Measurements from ENCODE around the gene INSC. TPM values are rescaled to one million over a fixed set of nuclear protein-coding genes. Genes with fewer than 3 reads are reported as not detected.

The INSC gene
- total RNA-seq, 2 donors from 2014 or later: 0.22 TPM; not detected in 1

DNA sequence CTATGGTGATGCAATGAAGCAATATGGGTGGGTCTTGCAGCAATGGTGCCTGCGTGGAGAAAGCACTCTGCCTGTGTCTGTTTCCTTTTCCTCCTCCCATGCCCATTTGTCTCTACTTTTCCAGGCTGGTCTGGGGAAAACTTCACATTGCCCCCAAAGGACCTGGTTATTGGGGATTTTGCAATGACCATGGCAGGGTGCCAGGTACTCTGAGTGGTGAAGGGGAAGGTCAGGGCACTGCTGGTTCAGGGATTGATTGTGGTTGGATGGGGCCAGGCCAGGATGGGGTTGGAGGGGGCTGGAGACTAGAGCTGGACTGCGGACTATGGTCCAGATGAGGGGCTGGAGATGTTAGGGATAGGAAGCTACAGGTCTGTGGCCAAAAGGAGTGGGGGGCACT, 92.1 kb downstream of the INSC start:
- ATAC-seq: no peak
- H3K4me3 Mint-ChIP-seq: no peak overlapping the region
- no peak for DNase-seq
- H3K27ac Mint-ChIP-seq: no peak overlapping the region
- peaks cover 6% of the 10 kb centered on the region for H3K4me1 Mint-ChIP-seq
- H3K9me3 ChIP-seq (ENCODE audit: control insufficient read depth, low read length, poor library complexity, severe bottlenecking): no peaks in the 10 kb centered on the region
- H3K27me3 Mint-ChIP-seq: peaks cover 21% of the 10 kb centered on the region
- no peaks in the 10 kb centered on the region for H3K36me3 Mint-ChIP-seq (ENCODE audit: low read depth)

GRCh38 chr11:15208378-15209222, 93.9 kb downstream of the INSC start:
- Mint-ChIP-seq H3K4me3 (no peak overlapping the region), H3K27ac (no peak overlapping the region), H3K27me3 (peaks cover 11% of the 10 kb centered on the region), H3K4me1 (peaks cover 6% of the 10 kb centered on the region), H3K36me3 (ENCODE audit: low read depth) (no peaks in the 10 kb centered on the region)
- DNase-seq: peak; percentile 37 to 68 (median 38)
- peak; percentile 92 for ATAC-seq
- H3K9me3 ChIP-seq (ENCODE audit: control insufficient read depth, low read length, poor library complexity, severe bottlenecking): no peaks in the 10 kb centered on the region

- H3K9me3 ChIP-seq (ENCODE audit: control insufficient read depth, low read length, poor library complexity, severe bottlenecking): no peaks in the 10 kb centered on the region
- no peak for DNase-seq
- H3K27ac Mint-ChIP-seq: no peak overlapping the region
- no peaks in the 10 kb centered on the region for H3K36me3 Mint-ChIP-seq (ENCODE audit: low read depth)
- peaks cover 23% of the 10 kb centered on the region for H3K27me3 Mint-ChIP-seq
- ATAC-seq: no peak
- no peak overlapping the region for H3K4me3 Mint-ChIP-seq
- H3K4me1 Mint-ChIP-seq: peaks cover 8% of the 10 kb centered on the region
Measured at GRCh38 chr11:15212876-15213275, 98.2 kb downstream of the INSC start.

GRCh38 chr11:15213471-15214231, 98.9 kb downstream of the INSC start:
- Mint-ChIP-seq H3K4me3 (no peak overlapping the region), H3K4me1 (peaks cover 8% of the 10 kb centered on the region), H3K27ac (no peak overlapping the region), H3K27me3 (peaks cover 23% of the 10 kb centered on the region), H3K36me3 (ENCODE audit: low read depth) (no peaks in the 10 kb centered on the region)
- H3K9me3 ChIP-seq (ENCODE audit: control insufficient read depth, low read length, poor library complexity, severe bottlenecking): no peaks in the 10 kb centered on the region
- DNase-seq: no peak
- ATAC-seq: no peak

DNA sequence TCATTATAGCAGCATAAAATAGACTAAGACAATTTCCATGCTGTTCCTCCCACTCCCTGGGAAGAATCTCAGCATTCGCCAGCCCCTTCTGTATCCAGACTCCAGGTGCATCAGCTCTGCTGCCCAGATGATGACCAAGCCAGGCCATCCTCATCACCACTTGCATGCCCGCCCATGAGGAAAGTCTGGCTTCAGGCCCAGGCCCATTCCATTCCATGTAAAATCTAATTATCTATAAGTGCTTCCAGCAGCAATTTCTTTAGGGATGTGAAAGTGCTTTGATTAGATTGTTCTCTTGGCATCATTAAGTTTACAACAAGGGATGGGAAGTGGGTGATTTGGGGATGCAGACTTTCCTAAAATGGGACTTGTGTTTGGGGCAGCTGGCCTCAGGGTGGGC, 100.3 kb downstream of the INSC start:
- Mint-ChIP-seq H3K27ac (no peak overlapping the region), H3K4me1 (peaks cover 5% of the 10 kb centered on the region), H3K36me3 (ENCODE audit: low read depth) (no peaks in the 10 kb centered on the region), H3K4me3 (no peak overlapping the region), H3K27me3 (peaks cover 22% of the 10 kb centered on the region)
- DNase-seq (no peak), ATAC-seq (no peak)
- H3K9me3 ChIP-seq (ENCODE audit: control insufficient read depth, low read length, poor library complexity, severe bottlenecking): no peaks in the 10 kb centered on the region

GRCh38 chr11:15216678-15217077, 102.0 kb downstream of the INSC start:
- peaks cover 12% of the 10 kb centered on the region for H3K27me3 Mint-ChIP-seq
- no peak for ATAC-seq
- no peaks in the 10 kb centered on the region for H3K9me3 ChIP-seq (ENCODE audit: control insufficient read depth, low read length, poor library complexity, severe bottlenecking)
- H3K4me1 Mint-ChIP-seq: peaks cover 2% of the 10 kb centered on the region
- DNase-seq: no peak
- H3K36me3 Mint-ChIP-seq (ENCODE audit: low read depth): no peaks in the 10 kb centered on the region
- no peak overlapping the region for H3K4me3 Mint-ChIP-seq
- H3K27ac Mint-ChIP-seq: no peak overlapping the region

- H3K27ac Mint-ChIP-seq: no peak overlapping the region
- ATAC-seq (no peak), DNase-seq (no peak)
- no peak overlapping the region for H3K4me3 Mint-ChIP-seq
- no peaks in the 10 kb centered on the region for H3K36me3 Mint-ChIP-seq (ENCODE audit: low read depth)
- H3K9me3 ChIP-seq (ENCODE audit: control insufficient read depth, low read length, poor library complexity, severe bottlenecking): no peaks in the 10 kb centered on the region
- H3K27me3 Mint-ChIP-seq: peaks cover 12% of the 10 kb centered on the region
- H3K4me1 Mint-ChIP-seq: peaks cover 2% of the 10 kb centered on the region
Measured at GRCh38 chr11:15217416-15217815, 102.7 kb downstream of the INSC start.

- no peak overlapping the region for H3K4me3 Mint-ChIP-seq
- ATAC-seq: no peak
- H3K4me1 Mint-ChIP-seq: no peaks in the 10 kb centered on the region
- no peak overlapping the region for H3K27ac Mint-ChIP-seq
- H3K36me3 Mint-ChIP-seq (ENCODE audit: low read depth): no peaks in the 10 kb centered on the region
- H3K27me3 Mint-ChIP-seq: peaks cover 11% of the 10 kb centered on the region
- H3K9me3 ChIP-seq (ENCODE audit: control insufficient read depth, low read length, poor library complexity, severe bottlenecking): no peaks in the 10 kb centered on the region
- DNase-seq: no peak
Measured at GRCh38 chr11:15222777-15223176, 108.1 kb downstream of the INSC start.

DNA sequence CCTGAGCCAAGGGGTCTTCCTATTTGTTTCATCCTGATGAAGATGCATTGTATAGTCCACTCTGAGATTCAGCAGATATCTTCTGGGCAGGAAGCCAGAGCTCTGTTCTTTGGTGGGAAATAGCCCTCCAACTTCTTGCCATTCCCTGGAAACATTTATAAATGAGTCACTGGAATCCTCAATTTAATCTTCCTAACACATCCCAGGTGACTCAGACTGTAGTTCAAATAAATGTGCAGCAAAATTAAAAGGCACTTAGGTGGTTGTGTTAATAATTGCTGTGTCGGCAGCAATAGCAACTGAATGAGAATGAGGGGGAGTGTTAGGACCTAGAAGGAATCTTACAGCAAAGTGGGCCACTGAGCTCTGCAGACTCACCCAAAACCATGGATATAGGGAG, 108.6 kb downstream of the INSC start:
- no peak for DNase-seq
- Mint-ChIP-seq H3K27ac (no peak overlapping the region), H3K36me3 (ENCODE audit: low read depth) (no peaks in the 10 kb centered on the region), H3K4me1 (no peaks in the 10 kb centered on the region), H3K4me3 (no peak overlapping the region), H3K27me3 (peaks cover 14% of the 10 kb centered on the region)
- H3K9me3 ChIP-seq (ENCODE audit: control insufficient read depth, low read length, poor library complexity, severe bottlenecking): no peaks in the 10 kb centered on the region
- ATAC-seq: no peak

- Mint-ChIP-seq H3K27me3 (peaks cover 19% of the 10 kb centered on the region), H3K4me1 (no peaks in the 10 kb centered on the region), H3K4me3 (no peak overlapping the region), H3K36me3 (ENCODE audit: low read depth) (no peaks in the 10 kb centered on the region), H3K27ac (no peak overlapping the region)
- H3K9me3 ChIP-seq (ENCODE audit: control insufficient read depth, low read length, poor library complexity, severe bottlenecking): no peaks in the 10 kb centered on the region
- DNase-seq (no peak), ATAC-seq (no peak)
Measured at GRCh38 chr11:15224466-15224865, 109.7 kb downstream of the INSC start.

DNA sequence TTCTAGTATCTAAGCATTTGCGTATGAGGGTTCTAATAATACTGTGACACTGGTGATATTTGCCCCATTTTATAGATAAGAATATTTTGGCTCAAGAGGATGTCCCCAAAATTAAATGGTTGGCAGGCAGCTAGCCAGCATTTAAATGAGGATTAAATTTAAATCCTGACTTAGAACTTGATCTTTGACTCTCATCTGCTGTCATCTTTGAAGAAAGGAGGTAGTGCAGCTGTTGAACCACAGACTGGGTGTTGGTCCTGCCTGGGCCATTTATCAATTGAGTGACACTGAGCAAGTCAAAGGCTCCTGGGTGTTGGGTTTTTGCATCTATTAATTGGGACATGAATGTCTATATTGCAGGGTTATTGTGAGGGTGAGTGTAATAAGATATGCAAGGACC, 112.3 kb downstream of the INSC start:
- no peak for DNase-seq
- H3K27me3 Mint-ChIP-seq: peaks cover 19% of the 10 kb centered on the region
- H3K36me3 Mint-ChIP-seq (ENCODE audit: low read depth): no peaks in the 10 kb centered on the region
- H3K4me1 Mint-ChIP-seq: no peaks in the 10 kb centered on the region
- ATAC-seq: no peak
- H3K27ac Mint-ChIP-seq: no peak overlapping the region
- no peaks in the 10 kb centered on the region for H3K9me3 ChIP-seq (ENCODE audit: control insufficient read depth, low read length, poor library complexity, severe bottlenecking)
- H3K4me3 Mint-ChIP-seq: no peak overlapping the region

- no peak for ATAC-seq
- no peak overlapping the region for H3K27ac Mint-ChIP-seq
- no peak for DNase-seq
- no peaks in the 10 kb centered on the region for H3K36me3 Mint-ChIP-seq (ENCODE audit: low read depth)
- H3K27me3 Mint-ChIP-seq: peaks cover 19% of the 10 kb centered on the region
- H3K4me3 Mint-ChIP-seq: no peak overlapping the region
- no peaks in the 10 kb centered on the region for H3K9me3 ChIP-seq (ENCODE audit: control insufficient read depth, low read length, poor library complexity, severe bottlenecking)
- H3K4me1 Mint-ChIP-seq: no peaks in the 10 kb centered on the region
Measured at GRCh38 chr11:15228331-15228849, 113.7 kb downstream of the INSC start.

DNA sequence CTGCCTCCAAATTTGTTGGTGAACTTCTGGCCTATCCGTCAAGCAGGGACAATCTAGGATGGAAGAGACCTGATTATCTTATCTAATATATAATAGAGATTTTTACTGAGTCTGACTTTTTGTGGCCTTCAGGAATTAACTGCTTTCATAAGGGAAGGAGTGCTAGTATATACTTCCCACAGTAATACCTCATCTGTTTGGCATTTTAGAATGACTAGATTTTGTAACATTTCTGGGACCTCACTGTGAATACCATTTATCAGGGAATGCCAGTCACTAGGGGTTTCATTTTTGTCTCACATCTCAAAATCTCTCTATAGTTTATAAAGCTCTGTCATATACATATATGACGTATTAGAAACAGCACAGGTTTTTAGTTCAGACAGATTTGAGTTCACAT, 114.3 kb downstream of the INSC start:
- no peaks in the 10 kb centered on the region for H3K9me3 ChIP-seq (ENCODE audit: control insufficient read depth, low read length, poor library complexity, severe bottlenecking)
- Mint-ChIP-seq H3K27ac (no peak overlapping the region), H3K4me3 (no peak overlapping the region), H3K27me3 (peaks cover 19% of the 10 kb centered on the region), H3K36me3 (ENCODE audit: low read depth) (no peaks in the 10 kb centered on the region), H3K4me1 (no peaks in the 10 kb centered on the region)
- no peak for DNase-seq
- ATAC-seq: no peak
